ENCODE data around the gene NELL1.

GRCh38 chr11:21446939-21447590 is 777.7 kb downstream of the NELL1 start:
- TF ChIP-seq CTCF (IDR thresholded peaks at IDR 0.05) (no peak), POLR2AphosphoS5 (IDR thresholded peaks at IDR 0.05) (no peak), POLR2A (IDR thresholded peaks at IDR 0.05) (no peak)

Measured in prostate gland (tissue), 2 donors.